ENCODE data around the gene ZNF613.
"Not testable (repeated sequence)": the region's sequence is repeated elsewhere in the genome, so short reads cannot be mapped to it uniquely, and the experiment has no call there.

ZNF613 gene

GRCh38 chr19:51926784-51927741, at the start of gene ZNF613:
TSS of gene ZNF613 (plus strand) at chr19:51927472. CDS start at chr19:51936221, 8,749 bp downstream.
- DNase-seq (ENCODE audit: extremely low read depth in 1 of 2, low read depth in 1 of 2): peak; percentile 43 to 82

- no peak for DNase-seq (ENCODE audit: extremely low read depth in 1 of 2, low read depth in 1 of 2)
Observed at GRCh38 chr19:51882518-51882917, 44.8 kb upstream of the ZNF613 start.

- DNase-seq (ENCODE audit: extremely low read depth in 1 of 2, low read depth in 1 of 2): no peak
Observed at GRCh38 chr19:51884713-51885112, 42.6 kb upstream of the ZNF613 start.

GRCh38 chr19:51887522-51888498, 39.5 kb upstream of the ZNF613 start, which contains the start of gene ZNF577:
TSS of gene ZNF577 (minus strand) at chr19:51887951. CDS start at chr19:51880382, 7,569 bp downstream.
- DNase-seq (ENCODE audit: extremely low read depth in 1 of 2, low read depth in 1 of 2): peak; percentile 25 to 58

- no peak for DNase-seq (ENCODE audit: extremely low read depth in 1 of 2, low read depth in 1 of 2)
Observed at GRCh38 chr19:51889934-51890333, 37.3 kb upstream of the ZNF613 start.

- no peak for DNase-seq (ENCODE audit: extremely low read depth in 1 of 2, low read depth in 1 of 2)
Observed at GRCh38 chr19:51891193-51891747, 36.0 kb upstream of the ZNF613 start.

GRCh38 chr19:51901860-51902259, 25.4 kb upstream of the ZNF613 start:
- no peak for DNase-seq (ENCODE audit: extremely low read depth in 1 of 2, low read depth in 1 of 2)

- DNase-seq (ENCODE audit: extremely low read depth in 1 of 2, low read depth in 1 of 2): no peak
Observed at GRCh38 chr19:51903192-51903591, 24.1 kb upstream of the ZNF613 start.

GRCh38 chr19:51904331-51905165, 22.7 kb upstream of the ZNF613 start, which contains the start of gene ZNF649:
TSS of gene ZNF649 (minus strand) at chr19:51905017. CDS start at chr19:51900107, 4,910 bp downstream.
- DNase-seq (ENCODE audit: extremely low read depth in 1 of 2, low read depth in 1 of 2): peak; percentile 52 to 65

- no peak for DNase-seq (ENCODE audit: extremely low read depth in 1 of 2, low read depth in 1 of 2)
Observed at GRCh38 chr19:51905206-51905605, 22.1 kb upstream of the ZNF613 start.

- not testable (repeated sequence) for DNase-seq (ENCODE audit: extremely low read depth in 1 of 2, low read depth in 1 of 2)
Observed at GRCh38 chr19:51905639-51906038, 21.6 kb upstream of the ZNF613 start.

GRCh38 chr19:51906108-51906507, 21.2 kb upstream of the ZNF613 start:
- not testable (repeated sequence) for DNase-seq (ENCODE audit: extremely low read depth in 1 of 2, low read depth in 1 of 2)

- not testable (repeated sequence) for DNase-seq (ENCODE audit: extremely low read depth in 1 of 2, low read depth in 1 of 2)
Observed at GRCh38 chr19:51907981-51908380, 19.3 kb upstream of the ZNF613 start.

GRCh38 chr19:51915324-51915867, 11.9 kb upstream of the ZNF613 start:
- no peak for DNase-seq (ENCODE audit: extremely low read depth in 1 of 2, low read depth in 1 of 2)

GRCh38 chr19:51916167-51916566, 11.1 kb upstream of the ZNF613 start:
- DNase-seq (ENCODE audit: extremely low read depth in 1 of 2, low read depth in 1 of 2): no peak

GRCh38 chr19:51919606-51920005, 7.7 kb upstream of the ZNF613 start:
- no peak for DNase-seq (ENCODE audit: extremely low read depth in 1 of 2, low read depth in 1 of 2)

- DNase-seq (ENCODE audit: extremely low read depth in 1 of 2, low read depth in 1 of 2): no peak
Observed at GRCh38 chr19:51921949-51922348, 5.3 kb upstream of the ZNF613 start.

GRCh38 chr19:51926426-51926783, 867 bp upstream of the ZNF613 start:
- no peak for DNase-seq (ENCODE audit: extremely low read depth in 1 of 2, low read depth in 1 of 2)

- no peak for DNase-seq (ENCODE audit: extremely low read depth in 1 of 2, low read depth in 1 of 2)
Observed at GRCh38 chr19:51927859-51928258, 587 bp downstream of the ZNF613 start.

- DNase-seq (ENCODE audit: extremely low read depth in 1 of 2, low read depth in 1 of 2): no peak
Observed at GRCh38 chr19:51931921-51932320, 4.6 kb downstream of the ZNF613 start.

All from stimulated activated CD8-positive, alpha-beta memory T cell treated with anti-CD3 and anti-CD28 coated beads, Interleukin-7, amount 100 ng/mL, for 48 hours (primary cell).